Non-pigmented ciliary epithelial cell (primary cell): ENCODE measurements around the gene FYN.
"Not testable (repeated sequence)": the region's sequence is repeated elsewhere in the genome, so short reads cannot be mapped to it uniquely, and the experiment has no call there.

Experiments
- DNase-seq: peaks from one replicate; pipeline ENCODE4 v3.0.0-alpha.2; 2010; ENCODE audit warnings: low read depth

FYN gene

GRCh38 chr6:111789598-111789997 lies 83.7 kb downstream of the FYN start:
- DNase-seq: no peak

DNA sequence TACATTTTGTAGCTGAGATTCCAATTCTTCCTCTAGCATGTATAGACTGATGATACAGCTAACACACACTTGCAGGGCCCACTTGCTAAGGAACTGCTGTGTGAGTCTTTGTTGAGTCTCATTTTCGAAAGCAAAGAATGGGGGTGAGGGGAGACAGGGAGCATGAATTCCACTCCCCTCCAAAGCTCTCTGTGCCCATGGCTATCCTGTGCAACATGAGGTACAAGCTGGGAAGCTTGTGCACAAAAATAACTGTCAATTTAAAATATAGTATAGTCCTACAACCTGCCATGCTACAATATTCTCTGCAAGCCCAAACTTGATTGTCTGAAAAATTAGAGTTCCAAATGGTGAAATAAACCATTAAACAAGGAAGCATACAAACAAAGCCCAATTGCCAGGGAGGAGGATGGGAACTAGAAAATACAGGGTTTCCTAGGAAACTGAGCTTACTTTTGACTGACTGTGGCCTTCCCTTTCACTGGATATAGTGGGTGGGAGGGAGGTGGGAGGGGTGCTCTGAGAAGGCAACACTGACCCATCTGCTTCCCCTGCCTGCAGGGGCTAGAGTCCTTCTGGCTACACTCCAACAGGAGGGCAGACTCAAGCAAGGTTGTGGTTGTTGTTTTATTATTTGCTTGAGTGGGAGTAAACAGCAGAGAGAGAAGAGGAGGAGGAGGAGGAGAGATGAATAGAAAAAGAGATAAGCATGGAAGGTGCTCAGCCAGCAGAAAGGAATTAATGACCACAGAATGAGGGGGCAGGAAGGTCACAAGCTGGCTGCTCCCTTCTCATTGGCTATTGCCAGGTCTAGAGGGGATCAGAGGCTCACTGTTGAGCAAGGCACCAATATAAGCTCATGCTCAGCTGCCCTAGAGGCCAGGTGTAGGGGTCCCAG lies 84.6 kb downstream of the FYN start:
- no peak for DNase-seq

GRCh38 chr6:111786151-111786550 lies 87.1 kb downstream of the FYN start:
- not testable (repeated sequence) for DNase-seq

GRCh38 chr6:111784433-111784832 lies 88.8 kb downstream of the FYN start:
- DNase-seq: no peak

- DNase-seq: no peak
Measured at GRCh38 chr6:111782887-111783466, 90.3 kb downstream of the FYN start.

- DNase-seq: no peak
Measured at GRCh38 chr6:111782192-111782809, 91.0 kb downstream of the FYN start.

- no peak for DNase-seq
Measured at GRCh38 chr6:111781041-111781708, 92.1 kb downstream of the FYN start.

DNA sequence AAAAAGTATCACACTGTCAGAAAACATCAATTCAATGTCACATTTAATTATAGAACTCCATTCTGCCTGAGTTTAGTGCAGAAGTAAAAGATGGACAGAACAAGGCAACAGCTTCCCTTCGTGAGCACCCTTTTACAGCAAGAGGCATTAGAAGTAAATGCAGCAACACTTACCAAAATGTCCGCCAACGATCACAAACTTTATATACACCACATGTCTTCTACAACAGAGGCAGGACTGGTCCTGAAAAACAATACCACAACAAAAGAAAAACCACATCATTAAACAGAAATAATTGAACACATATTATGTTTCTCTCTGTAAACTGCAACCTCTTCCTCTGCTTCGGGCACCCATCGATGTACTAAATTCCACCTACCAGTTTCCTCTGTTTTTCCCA lies 92.9 kb downstream of the FYN start:
- DNase-seq: no peak

DNA sequence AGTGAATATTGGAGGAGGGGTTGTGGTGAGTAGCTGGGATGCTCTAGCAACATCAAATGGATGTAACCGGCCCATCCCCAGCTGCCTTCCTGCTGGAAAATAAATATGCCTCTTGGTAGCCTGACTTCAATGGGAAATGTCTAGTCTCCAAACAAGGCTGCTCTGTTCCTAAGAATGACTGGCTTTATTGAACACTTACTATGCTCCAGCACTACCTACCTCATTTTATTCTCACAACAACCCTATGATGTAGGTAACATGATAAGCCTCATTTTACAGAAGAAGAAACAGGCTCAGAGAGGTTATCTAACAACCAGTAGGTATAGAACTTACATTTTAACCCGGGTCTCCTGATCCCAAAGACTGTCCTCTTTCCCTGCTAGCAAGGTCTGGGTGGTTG lies 93.6 kb downstream of the FYN start:
- DNase-seq: no peak

DNA sequence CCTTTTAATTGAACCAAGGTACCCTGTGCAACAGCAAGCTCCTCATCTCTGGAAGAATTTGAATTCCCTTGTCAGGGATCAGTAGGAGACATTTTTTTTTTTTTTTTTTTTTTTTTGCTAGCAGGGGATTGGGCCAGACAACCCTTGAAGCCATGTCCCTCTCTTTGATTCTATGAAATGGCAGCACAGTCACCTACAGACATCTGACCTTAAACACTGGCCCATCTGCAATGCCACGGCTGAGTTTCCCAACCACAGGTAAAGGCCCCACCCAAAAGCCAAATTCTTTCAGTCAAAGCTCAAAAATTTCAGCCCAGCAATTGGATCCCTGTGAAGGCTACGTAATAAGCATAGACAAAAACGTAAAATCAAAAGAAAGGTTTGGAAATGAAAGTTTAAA lies 94.2 kb downstream of the FYN start:
- DNase-seq: no peak

DNA sequence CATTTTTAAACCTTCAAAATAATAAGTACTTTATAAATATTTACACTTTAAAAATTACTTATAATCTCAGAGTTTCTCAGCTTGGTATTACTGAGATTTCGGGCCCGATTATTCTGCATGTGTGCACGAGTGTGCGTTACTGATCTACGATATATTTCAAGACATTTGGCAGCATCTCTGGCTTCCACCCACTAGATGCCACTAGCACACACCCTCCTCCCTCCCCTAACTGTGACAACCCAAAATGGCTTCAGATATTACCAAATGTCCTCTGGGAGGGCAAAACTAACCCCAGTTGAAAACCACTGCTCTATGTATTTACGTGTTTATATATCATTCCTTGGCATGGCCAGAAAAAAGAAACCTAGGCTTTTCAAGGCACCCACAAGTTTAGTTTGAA lies 95.9 kb downstream of the FYN start:
- no peak for DNase-seq

DNA sequence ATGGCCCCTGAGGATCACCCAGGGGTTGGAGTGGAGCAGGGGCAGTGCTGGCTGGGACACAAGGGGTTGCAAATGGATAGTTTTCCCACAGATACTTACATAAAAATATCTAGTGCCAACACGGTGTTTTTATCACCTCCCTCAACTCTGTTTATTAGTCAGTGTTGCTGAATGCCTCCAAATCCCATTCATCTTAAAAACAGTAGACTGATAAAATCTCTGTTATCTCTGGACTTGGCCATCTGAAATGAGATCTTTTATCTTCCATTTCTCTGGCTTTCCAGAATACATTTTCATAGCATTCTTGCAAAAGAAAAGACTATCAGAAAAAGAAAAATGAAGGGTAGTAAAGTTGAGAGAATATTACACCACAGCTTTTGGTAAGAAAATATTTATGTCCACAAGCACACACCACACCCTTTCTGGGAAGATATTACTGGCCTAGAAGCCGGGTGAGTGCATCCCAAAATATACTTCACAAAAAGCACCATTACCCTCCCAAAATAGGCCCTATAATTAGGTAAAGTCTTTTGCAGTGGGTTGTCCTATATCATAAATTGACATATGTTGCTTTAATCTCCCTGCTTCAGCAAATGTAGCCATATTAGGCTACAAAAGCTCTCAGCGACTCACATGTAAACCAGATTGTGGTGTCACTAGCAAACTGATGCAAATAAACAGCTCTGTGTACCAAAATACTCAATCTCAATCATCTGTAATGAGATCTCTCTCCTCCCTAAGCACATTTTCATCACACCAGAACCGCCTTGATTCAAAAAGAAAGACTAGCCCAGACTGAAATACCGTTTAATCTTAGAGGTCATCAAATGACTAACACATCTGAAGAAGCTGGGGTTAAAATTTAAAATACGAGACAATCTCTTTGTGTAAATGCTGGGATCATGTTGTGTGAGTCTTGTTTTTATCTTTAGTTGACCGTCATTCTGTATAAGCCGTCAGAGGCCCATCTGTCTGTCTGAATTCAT lies 96.7 kb downstream of the FYN start:
- no peak for DNase-seq

DNA sequence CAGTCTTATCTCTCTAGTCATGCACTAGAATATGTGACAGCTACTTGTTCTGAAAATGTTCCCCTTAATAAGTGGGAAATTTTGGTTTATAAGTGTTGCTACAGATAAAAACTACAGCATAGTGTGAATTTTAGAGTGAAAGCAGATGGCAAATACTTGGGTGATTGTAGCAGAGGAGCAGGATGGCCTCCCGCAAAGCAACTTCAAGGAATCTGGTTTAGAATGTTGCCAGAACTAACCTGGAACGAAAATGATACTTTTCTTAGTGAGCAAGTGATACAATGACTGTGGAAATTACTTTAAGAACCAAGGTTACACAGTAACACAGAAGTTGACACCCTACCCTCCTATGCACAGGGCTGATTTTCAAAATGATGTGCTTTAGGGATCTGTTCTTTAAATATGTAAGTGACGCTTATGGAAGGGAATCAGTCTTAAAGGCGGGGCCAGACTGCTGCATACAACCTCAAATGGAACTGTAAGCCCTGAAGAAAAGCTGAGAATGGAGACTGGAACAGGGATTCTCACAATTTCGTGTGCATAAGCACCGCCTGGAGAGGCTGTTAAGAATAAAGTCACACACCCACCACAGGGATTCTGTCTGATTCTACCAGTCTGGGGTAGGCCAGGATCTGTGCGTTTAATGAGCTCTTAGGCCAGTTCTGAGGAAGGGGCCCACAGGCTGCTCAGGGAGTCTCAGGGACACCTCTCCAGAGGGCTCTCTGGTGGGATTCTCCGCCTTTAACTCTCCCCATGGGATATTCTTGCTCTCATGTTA lies 97.9 kb downstream of the FYN start:
- no peak for DNase-seq

- DNase-seq: no peak
Measured at GRCh38 chr6:111774346-111774703, 98.9 kb downstream of the FYN start.

DNA sequence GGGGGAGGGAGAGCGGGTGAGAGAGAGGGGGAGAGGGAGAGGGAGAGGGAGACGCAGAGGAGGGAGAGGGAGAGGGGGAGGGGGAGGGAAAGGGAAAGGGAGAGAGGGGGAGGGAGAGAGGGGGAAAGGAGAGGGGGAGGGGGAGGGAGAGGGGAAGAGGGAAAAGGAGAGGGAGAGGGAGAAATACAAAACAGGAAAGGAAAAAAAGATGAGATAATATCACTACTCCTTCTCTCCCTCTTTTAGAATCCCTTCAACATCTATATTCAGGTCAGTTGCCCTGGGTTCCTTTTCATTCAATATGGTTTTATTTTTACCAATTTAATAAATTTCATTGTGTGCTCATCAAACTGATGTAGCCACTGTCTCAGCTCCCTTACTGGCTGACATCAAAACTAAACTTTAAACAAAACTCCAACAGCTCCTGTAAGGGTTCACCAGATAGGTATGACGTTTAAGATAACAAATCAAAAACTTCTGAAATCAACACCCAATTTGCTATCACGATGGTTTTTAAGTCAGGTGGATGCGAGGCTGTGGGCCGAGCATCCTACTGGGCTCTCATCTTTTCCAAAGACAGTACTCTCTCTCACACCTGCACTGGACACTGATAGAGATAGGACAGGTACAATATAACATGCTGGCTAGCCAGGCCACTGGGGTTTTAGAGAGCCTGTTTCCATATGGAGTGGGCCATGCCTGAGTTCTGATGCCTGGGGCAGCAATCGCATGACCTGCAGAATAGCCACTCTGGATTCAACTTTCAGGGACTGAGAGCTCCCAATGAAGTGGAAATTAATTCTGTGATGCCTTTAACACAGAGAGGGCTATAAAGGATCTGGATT lies 99.5 kb downstream of the FYN start:
- no peak for DNase-seq

DNA sequence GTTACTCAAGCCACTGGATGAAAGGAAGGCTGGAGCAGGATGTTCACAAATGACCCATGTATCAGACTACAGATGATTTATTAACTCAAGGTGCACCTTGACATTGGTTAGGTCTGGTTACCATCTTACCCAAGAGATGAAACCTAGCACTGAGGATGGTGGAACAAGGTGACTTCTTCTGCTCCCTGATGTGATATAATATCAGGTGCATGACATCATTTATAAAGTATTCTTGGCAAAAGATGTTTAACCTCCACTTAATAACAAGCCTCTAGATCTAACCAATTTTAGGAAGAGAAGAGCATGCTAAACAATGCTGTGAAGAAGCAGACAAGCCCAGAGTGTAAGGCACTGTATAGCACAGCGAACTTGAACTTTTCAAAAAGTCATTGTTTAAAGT lies 100.9 kb downstream of the FYN start:
- DNase-seq: no peak

- DNase-seq: no peak
Measured at GRCh38 chr6:111771629-111772028, 101.6 kb downstream of the FYN start.

GRCh38 chr6:111771094-111771432 lies 102.2 kb downstream of the FYN start:
- DNase-seq: no peak

GRCh38 chr6:111770263-111771093 lies 102.8 kb downstream of the FYN start:
- no peak for DNase-seq
